Coronary artery (tissue), 2 donors: ENCODE results near the gene TRIM58.

Experiments used
- DNase-seq: peaks from one replicate; pipeline ENCODE4 v3.0.0-alpha.2; 2017; ENCODE audit warnings: low spot score
- H3K27ac ChIP-seq, 2 donors: fragments of 200-600 bp; sonication (generic); one replicate each; pipeline ENCODE4 v1.5.1; 2016 to 2019
- H3K4me3 ChIP-seq: fragments of 200-600 bp; sonication (generic); 2 replicates; pipeline ENCODE4 v1.5.1; 2016; ENCODE audit warnings: mild to moderate bottlenecking, moderate library complexity
- CTCF ChIP-seq: fragments of 200-600 bp; sonication (generic); IDR thresholded peaks from one replicate; pipeline ENCODE4 v1.5.1; 2019; ENCODE audit warnings: antibody characterized with exemption

TRIM58 gene

GRCh38 chr1:247857069-247857984 lies at the start of gene TRIM58:
TRIM58 (plus strand) TSS chr1:247857187; CDS start chr1:247857247, 60 bp downstream.
- H3K27ac ChIP-seq = peak within 1 kb of the TSS in 1 of 2 donors; percentile 57
- peak within 1 kb of the TSS; percentile 81 for H3K4me3 ChIP-seq
- TF ChIP-seq CTCF = no peak
- peak; percentile 75 for DNase-seq

DNA sequence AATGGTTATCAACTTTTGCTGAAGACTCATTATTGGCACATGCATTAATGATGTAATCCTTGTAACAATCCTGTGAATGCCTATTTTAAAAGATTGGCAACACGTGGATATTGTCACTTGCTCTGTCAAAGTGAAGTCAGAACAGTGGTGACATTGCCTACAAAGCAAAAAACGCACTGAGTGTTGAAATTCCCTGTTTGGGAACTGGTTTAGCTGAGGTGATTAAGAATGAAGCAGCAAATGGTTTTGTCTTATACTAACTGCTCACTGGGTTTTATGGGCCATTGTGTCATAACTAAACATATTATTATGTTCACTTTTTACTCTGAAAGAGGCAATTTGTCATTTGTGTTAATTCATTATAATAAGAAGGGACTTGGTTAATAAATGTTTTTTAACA lies 44.4 kb upstream of the TRIM58 start:
- TF ChIP-seq CTCF = no peak
- Histone ChIP-seq H3K4me3 (no peak overlapping the region), H3K27ac (no peak overlapping the region)
- DNase-seq = no peak

GRCh38 chr1:247822060-247822459 lies 34.9 kb upstream of the TRIM58 start:
- Histone ChIP-seq H3K27ac (no peak overlapping the region), H3K4me3 (no peak overlapping the region)
- DNase-seq = no peak
- TF ChIP-seq CTCF = no peak

DNA sequence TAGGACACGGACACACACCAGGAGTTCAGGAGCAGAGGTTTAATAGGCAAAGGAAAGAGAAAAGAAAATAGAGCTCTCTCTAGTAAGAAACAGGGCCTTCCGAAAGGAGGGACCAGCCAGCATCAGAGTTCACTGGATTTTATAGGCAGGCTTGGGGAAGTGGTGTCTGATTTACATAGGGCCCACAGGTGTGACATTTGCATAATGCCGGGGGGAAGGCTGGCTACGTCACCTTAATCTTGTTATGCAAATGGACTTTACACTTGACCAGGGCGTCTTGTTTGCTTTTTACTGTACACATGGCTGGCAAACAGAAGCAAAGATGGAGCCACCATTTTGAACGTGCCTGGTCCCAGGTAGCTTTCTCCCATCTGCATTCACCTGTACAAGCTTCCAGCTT lies 33.0 kb upstream of the TRIM58 start, which contains the start of gene OR14A16:
OR14A16 (minus strand) TSS at position 97 of the 400 bp plus-strand sequence. CDS start 8,390 bp downstream, outside the sequence.
- DNase-seq = no peak
- Histone ChIP-seq H3K27ac (no peak within 1 kb of the TSS), H3K4me3 (no peak within 1 kb of the TSS)
- no peak for TF ChIP-seq CTCF

DNA sequence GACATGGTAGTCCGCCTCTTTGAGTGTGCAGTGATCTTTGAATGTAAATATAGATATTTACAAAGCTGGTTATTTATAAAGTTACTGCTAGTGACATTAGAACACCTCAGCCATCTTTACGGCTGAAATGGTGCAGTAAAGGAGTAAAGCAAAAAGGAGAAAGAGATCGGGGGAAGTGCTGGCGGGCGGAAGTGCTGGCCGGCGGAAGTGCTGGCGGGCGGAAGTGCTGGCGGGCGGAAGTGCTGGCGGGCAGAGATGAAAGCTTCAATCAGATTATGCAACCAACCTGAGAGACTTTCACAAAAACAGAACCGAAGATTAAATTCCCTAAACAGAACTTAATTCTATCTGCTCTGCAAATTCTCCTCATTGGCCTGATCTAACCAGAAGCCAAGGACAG lies 31.6 kb upstream of the TRIM58 start:
- no peak for DNase-seq
- no peak for TF ChIP-seq CTCF
- Histone ChIP-seq H3K4me3 (no peak overlapping the region), H3K27ac (no peak overlapping the region)

DNA sequence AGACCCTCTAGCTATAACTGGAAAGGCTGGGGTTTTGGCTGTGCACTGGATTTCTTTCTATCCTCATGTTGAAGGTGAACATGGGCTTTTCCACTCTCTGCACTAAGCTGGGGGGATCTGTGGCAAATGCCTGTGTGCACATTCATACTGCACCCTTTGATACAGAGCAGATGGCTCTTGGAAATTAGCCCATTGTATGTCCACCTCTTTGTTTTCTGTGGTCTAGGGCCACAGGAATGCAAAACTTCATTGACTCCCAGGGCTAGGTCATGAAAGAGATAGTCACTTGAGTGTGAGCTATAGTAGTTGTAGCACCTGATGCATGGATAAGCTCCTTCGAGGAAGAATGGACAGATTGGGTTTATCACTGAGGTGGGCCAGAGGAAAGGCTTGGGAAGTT lies 27.3 kb upstream of the TRIM58 start:
- no peak for DNase-seq

More for the DNA sequence above, 27.3 kb upstream of the TRIM58 start:
- TF ChIP-seq CTCF = no peak
- H3K27ac ChIP-seq = no peak overlapping the region
- no peak overlapping the region for H3K4me3 ChIP-seq
